ENCODE results near the gene DACH1.

Gene DACH1

DNA sequence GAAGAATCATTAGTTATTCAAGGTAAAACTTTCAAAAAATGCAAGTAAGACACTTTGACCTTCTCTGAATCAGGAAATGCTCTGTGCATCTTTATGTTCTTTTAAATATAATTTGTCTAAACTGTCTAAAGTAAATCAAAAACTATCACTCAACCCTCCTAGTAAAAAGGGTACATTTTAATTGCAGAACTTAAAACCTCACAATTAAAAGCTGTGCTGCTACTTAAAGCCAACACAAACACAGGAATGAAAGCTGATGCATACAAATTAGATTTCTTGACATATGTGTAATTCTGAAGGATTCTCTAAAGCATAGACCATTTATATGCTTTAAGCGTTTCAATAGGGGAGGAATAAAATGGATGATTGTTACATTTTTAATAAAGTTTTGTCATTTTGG, 58.3 kb downstream of the DACH1 start:
- no peak overlapping the region for H3K9ac ChIP-seq (ENCODE audit: low read length in 5 of 5)

DNA sequence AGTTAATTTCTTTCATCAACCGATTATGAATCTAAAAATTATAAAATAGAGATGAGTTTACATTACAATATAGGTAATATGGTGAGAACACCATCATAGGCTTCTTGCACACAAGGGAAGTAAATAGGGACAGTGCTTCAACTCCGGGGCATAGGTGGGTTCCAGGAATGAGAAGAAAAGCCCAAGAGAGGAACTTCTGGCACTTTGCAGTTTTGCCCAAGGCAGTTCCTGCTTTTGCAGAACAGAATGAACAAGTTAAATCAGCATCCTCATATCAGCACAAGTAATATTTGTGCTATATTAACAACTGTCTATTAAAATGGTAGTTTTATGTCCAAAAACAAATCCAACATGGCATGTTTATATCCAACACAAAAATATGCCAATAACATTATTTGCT, 60.1 kb downstream of the DACH1 start:
- H3K27me3 ChIP-seq (ENCODE audit: control insufficient read depth in 5 of 5, insufficient read depth in 4 of 5, low read length in 5 of 5), result no peaks in the 10 kb centered on the region
- no peak overlapping the region for H3K9ac ChIP-seq (ENCODE audit: low read length in 5 of 5)
- H3K27ac ChIP-seq (ENCODE audit: low read depth, low read length), result no peak overlapping the region
- no peaks in the 10 kb centered on the region for H3K9me3 ChIP-seq (ENCODE audit: control insufficient read depth in 5 of 5, low read length in 5 of 5)
- no peaks in the 10 kb centered on the region for H3K36me3 ChIP-seq (ENCODE audit: control insufficient read depth in 5 of 5, insufficient read depth in 5 of 5, low read length in 5 of 5)
- H3K4me3 ChIP-seq (ENCODE audit: low read depth in 1 of 5, low read length in 5 of 5), result no peak overlapping the region
- H3K4me1 ChIP-seq (ENCODE audit: control insufficient read depth in 5 of 5, insufficient read depth in 5 of 5, low read length in 5 of 5), result no peaks in the 10 kb centered on the region

More for the DNA sequence above, 58.3 kb downstream of the DACH1 start:
- Histone ChIP-seq H3K9me3 (ENCODE audit: control insufficient read depth in 5 of 5, low read length in 5 of 5) (no peaks in the 10 kb centered on the region), H3K27ac (ENCODE audit: low read depth, low read length) (no peak overlapping the region), H3K4me3 (ENCODE audit: low read depth in 1 of 5, low read length in 5 of 5) (no peak overlapping the region), H3K36me3 (ENCODE audit: control insufficient read depth in 5 of 5, insufficient read depth in 5 of 5, low read length in 5 of 5) (no peaks in the 10 kb centered on the region), H3K4me1 (ENCODE audit: control insufficient read depth in 5 of 5, insufficient read depth in 5 of 5, low read length in 5 of 5) (no peaks in the 10 kb centered on the region), H3K27me3 (ENCODE audit: control insufficient read depth in 5 of 5, insufficient read depth in 4 of 5, low read length in 5 of 5) (no peaks in the 10 kb centered on the region)

DNA sequence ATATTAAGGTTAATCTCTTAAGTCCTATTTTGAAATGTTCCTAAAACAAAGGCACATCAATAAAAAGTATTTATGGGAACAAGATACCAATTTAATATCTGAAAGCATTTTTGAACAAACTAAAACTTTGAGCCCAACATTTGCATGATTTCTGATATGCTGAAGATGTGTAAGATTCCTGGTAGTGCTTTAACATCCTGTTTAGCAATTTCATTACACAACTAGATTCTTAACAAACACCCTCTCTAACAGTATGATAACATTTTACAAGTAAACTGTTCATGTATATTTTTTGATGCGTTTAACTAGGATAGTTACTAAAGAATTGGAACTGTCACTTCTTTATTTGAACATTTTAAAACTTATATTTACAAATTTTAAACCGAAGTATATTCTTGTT, 63.9 kb downstream of the DACH1 start:
- Histone ChIP-seq H3K4me1 (ENCODE audit: control insufficient read depth in 5 of 5, insufficient read depth in 5 of 5, low read length in 5 of 5) (no peaks in the 10 kb centered on the region), H3K9me3 (ENCODE audit: control insufficient read depth in 5 of 5, low read length in 5 of 5) (no peaks in the 10 kb centered on the region), H3K9ac (ENCODE audit: low read length in 5 of 5) (no peak overlapping the region), H3K27me3 (ENCODE audit: control insufficient read depth in 5 of 5, insufficient read depth in 4 of 5, low read length in 5 of 5) (no peaks in the 10 kb centered on the region), H3K27ac (ENCODE audit: low read depth, low read length) (no peak overlapping the region), H3K36me3 (ENCODE audit: control insufficient read depth in 5 of 5, insufficient read depth in 5 of 5, low read length in 5 of 5) (no peaks in the 10 kb centered on the region), H3K4me3 (ENCODE audit: low read depth in 1 of 5, low read length in 5 of 5) (no peak overlapping the region)

DNA sequence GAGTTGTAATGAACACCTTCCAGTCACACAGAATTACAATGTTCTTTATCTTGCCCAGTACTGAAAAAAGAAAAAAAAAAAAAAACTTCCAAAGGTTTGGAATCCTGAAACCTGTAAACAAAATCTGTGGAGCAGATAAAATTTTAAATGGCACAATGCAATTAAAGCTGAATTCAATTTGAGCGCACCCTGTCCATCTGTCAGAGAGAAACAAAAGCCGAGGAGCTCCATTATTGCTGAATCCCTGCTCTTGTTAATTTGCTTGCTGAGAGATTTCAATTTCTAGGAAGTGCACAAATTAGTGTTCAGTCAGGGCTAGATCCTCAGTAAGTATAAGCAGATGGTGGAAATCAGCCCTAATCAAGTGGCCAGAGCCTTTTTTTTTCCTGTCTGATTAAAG, 65.2 kb downstream of the DACH1 start:
- H3K9ac ChIP-seq (ENCODE audit: low read length in 5 of 5), result no peak overlapping the region
- H3K36me3 ChIP-seq (ENCODE audit: control insufficient read depth in 5 of 5, insufficient read depth in 5 of 5, low read length in 5 of 5), result no peaks in the 10 kb centered on the region
- H3K9me3 ChIP-seq (ENCODE audit: control insufficient read depth in 5 of 5, low read length in 5 of 5), result no peaks in the 10 kb centered on the region
- no peaks in the 10 kb centered on the region for H3K27me3 ChIP-seq (ENCODE audit: control insufficient read depth in 5 of 5, insufficient read depth in 4 of 5, low read length in 5 of 5)
- no peaks in the 10 kb centered on the region for H3K4me1 ChIP-seq (ENCODE audit: control insufficient read depth in 5 of 5, insufficient read depth in 5 of 5, low read length in 5 of 5)
- H3K27ac ChIP-seq (ENCODE audit: low read depth, low read length), result no peak overlapping the region
- no peak overlapping the region for H3K4me3 ChIP-seq (ENCODE audit: low read depth in 1 of 5, low read length in 5 of 5)

DNA sequence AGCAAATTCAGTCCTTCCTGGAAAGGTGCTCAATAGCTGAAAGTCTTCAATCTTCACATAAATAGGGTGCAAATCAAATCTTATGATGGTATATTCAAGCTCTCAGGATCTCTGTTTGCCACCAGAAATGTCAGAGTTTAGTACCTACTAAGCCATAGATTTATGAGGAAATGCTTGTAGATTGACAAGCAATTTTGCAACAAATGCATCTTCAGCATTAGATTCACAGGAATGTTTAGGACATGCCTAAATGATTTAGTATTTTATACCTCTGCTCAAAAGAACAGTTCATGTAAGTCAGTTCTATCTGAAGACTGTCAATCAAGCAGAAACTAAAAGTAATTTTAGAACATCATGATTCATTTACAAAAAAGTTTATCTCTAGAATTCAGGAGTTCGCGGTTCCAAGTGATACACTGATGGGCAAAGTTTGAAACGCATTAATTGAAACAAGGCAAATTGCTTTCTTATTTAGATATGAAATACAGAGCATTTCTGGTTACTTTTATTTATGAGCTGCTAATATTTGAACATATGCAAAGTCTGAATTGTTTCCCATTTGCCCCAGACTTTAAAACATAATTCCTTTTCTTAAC, 65.7 kb downstream of the DACH1 start:
- no peak overlapping the region for H3K27ac ChIP-seq (ENCODE audit: low read depth, low read length)
- H3K4me1 ChIP-seq (ENCODE audit: control insufficient read depth in 5 of 5, insufficient read depth in 5 of 5, low read length in 5 of 5), result no peaks in the 10 kb centered on the region
- H3K36me3 ChIP-seq (ENCODE audit: control insufficient read depth in 5 of 5, insufficient read depth in 5 of 5, low read length in 5 of 5), result no peaks in the 10 kb centered on the region
- no peak overlapping the region for H3K4me3 ChIP-seq (ENCODE audit: low read depth in 1 of 5, low read length in 5 of 5)
- H3K27me3 ChIP-seq (ENCODE audit: control insufficient read depth in 5 of 5, insufficient read depth in 4 of 5, low read length in 5 of 5), result no peaks in the 10 kb centered on the region
- H3K9ac ChIP-seq (ENCODE audit: low read length in 5 of 5), result no peak overlapping the region
- no peaks in the 10 kb centered on the region for H3K9me3 ChIP-seq (ENCODE audit: control insufficient read depth in 5 of 5, low read length in 5 of 5)

DNA sequence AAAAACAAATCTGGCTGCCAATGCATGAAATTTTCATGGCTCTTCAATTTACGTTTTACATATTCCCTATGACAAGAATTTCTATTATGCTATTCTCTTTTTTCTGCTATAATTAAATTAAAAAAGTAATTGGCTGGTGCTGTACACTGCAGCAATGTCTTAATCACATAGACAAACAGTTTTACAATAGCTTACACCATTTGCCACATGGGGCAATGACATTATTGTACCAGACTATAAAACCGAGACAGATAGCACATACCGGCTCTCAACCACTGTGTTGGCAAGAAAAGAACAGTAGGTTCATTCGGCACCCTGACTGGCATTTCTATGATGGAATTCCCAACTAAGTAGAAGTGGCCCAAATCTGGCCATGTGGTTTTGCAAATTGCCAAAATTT, 67.7 kb downstream of the DACH1 start:
- Histone ChIP-seq H3K9ac (ENCODE audit: low read length in 5 of 5) (no peak overlapping the region), H3K4me3 (ENCODE audit: low read depth in 1 of 5, low read length in 5 of 5) (no peak overlapping the region), H3K36me3 (ENCODE audit: control insufficient read depth in 5 of 5, insufficient read depth in 5 of 5, low read length in 5 of 5) (no peaks in the 10 kb centered on the region), H3K9me3 (ENCODE audit: control insufficient read depth in 5 of 5, low read length in 5 of 5) (no peaks in the 10 kb centered on the region), H3K27me3 (ENCODE audit: control insufficient read depth in 5 of 5, insufficient read depth in 4 of 5, low read length in 5 of 5) (no peaks in the 10 kb centered on the region), H3K27ac (ENCODE audit: low read depth, low read length) (no peak overlapping the region), H3K4me1 (ENCODE audit: control insufficient read depth in 5 of 5, insufficient read depth in 5 of 5, low read length in 5 of 5) (no peaks in the 10 kb centered on the region)

DNA sequence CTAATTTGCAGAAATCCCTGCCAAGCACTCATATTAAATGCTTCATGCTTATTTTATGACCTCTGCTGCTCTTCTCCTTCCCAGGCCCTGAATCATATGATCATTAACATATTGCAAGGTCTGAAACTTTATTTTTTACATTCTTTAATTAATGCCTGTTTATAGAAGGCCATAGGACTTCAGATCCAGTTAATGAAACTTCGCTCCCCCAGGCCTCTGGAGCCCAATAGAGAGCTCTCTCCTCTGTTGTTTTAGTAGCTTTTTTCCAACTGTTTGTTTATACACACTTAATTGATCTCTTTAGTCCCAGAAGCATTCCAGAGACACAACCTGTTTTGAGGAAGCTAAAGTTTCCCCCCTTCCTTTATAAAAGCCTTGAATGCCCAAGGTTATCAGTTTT, 68.3 kb downstream of the DACH1 start:
- no peak overlapping the region for H3K9ac ChIP-seq (ENCODE audit: low read length in 5 of 5)
- no peaks in the 10 kb centered on the region for H3K9me3 ChIP-seq (ENCODE audit: control insufficient read depth in 5 of 5, low read length in 5 of 5)
- H3K27ac ChIP-seq (ENCODE audit: low read depth, low read length), result no peak overlapping the region

DNA sequence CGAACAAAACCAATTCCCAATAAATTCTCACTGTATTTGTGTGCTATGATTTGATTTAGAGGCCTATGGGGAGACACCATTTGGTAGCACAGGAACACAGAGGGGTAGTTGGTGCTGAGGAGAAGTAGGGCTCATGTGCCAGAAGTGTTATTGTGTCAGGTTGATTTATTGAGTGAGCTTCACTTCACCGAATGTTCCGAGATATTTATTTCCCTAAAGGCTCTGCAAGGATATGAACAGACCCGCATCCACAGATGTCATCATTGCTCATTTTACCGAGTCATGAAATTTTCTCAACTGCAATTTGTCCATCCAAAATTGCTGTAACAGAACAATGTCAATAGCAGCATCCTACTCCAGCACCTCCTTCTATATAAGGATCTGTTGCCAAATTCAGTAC, 69.5 kb downstream of the DACH1 start:
- Histone ChIP-seq H3K4me3 (ENCODE audit: low read depth in 1 of 5, low read length in 5 of 5) (no peak overlapping the region), H3K9me3 (ENCODE audit: control insufficient read depth in 5 of 5, low read length in 5 of 5) (no peaks in the 10 kb centered on the region), H3K27ac (ENCODE audit: low read depth, low read length) (no peak overlapping the region), H3K27me3 (ENCODE audit: control insufficient read depth in 5 of 5, insufficient read depth in 4 of 5, low read length in 5 of 5) (no peaks in the 10 kb centered on the region), H3K9ac (ENCODE audit: low read length in 5 of 5) (no peak overlapping the region), H3K4me1 (ENCODE audit: control insufficient read depth in 5 of 5, insufficient read depth in 5 of 5, low read length in 5 of 5) (no peaks in the 10 kb centered on the region), H3K36me3 (ENCODE audit: control insufficient read depth in 5 of 5, insufficient read depth in 5 of 5, low read length in 5 of 5) (no peaks in the 10 kb centered on the region)

More for the DNA sequence above, 68.3 kb downstream of the DACH1 start:
- Histone ChIP-seq H3K36me3 (ENCODE audit: control insufficient read depth in 5 of 5, insufficient read depth in 5 of 5, low read length in 5 of 5) (no peaks in the 10 kb centered on the region), H3K4me1 (ENCODE audit: control insufficient read depth in 5 of 5, insufficient read depth in 5 of 5, low read length in 5 of 5) (no peaks in the 10 kb centered on the region), H3K27me3 (ENCODE audit: control insufficient read depth in 5 of 5, insufficient read depth in 4 of 5, low read length in 5 of 5) (no peaks in the 10 kb centered on the region), H3K4me3 (ENCODE audit: low read depth in 1 of 5, low read length in 5 of 5) (no peak overlapping the region)

DNA sequence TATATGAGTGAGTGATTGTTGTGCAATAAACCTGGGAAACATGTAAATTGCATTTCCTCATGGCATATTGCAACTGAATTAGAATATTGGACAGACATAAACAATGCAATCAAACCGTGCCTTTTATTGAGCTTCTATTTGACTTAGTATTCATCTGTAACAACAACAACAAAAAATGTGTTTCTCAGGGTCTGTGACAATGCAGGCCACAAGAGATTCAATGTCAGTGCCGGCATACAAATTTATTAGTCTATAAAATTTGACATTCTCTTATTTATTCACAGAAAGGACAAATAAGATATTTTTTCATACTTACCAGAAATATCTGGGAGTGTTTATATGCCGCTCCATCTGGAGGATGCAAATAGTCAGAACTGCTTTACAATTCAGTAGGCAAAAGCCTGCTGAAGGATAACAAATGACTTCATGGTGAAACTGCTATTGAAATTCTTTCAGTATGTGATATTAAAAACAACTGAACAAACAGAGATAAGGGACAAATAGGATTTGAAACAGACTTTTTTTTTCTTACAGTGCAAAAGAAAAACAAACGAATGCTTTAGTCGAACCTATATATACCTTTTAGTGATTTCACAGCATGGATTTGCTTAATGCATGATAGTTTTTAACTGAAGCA, 77.2 kb downstream of the DACH1 start:
- H3K9ac ChIP-seq (ENCODE audit: low read length in 5 of 5), result no peak overlapping the region
- no peaks in the 10 kb centered on the region for H3K36me3 ChIP-seq (ENCODE audit: control insufficient read depth in 5 of 5, insufficient read depth in 5 of 5, low read length in 5 of 5)
- H3K9me3 ChIP-seq (ENCODE audit: control insufficient read depth in 5 of 5, low read length in 5 of 5), result no peaks in the 10 kb centered on the region
- H3K27ac ChIP-seq (ENCODE audit: low read depth, low read length), result no peak overlapping the region
- no peaks in the 10 kb centered on the region for H3K4me1 ChIP-seq (ENCODE audit: control insufficient read depth in 5 of 5, insufficient read depth in 5 of 5, low read length in 5 of 5)
- no peak overlapping the region for H3K4me3 ChIP-seq (ENCODE audit: low read depth in 1 of 5, low read length in 5 of 5)
- H3K27me3 ChIP-seq (ENCODE audit: control insufficient read depth in 5 of 5, insufficient read depth in 4 of 5, low read length in 5 of 5), result no peaks in the 10 kb centered on the region

DNA sequence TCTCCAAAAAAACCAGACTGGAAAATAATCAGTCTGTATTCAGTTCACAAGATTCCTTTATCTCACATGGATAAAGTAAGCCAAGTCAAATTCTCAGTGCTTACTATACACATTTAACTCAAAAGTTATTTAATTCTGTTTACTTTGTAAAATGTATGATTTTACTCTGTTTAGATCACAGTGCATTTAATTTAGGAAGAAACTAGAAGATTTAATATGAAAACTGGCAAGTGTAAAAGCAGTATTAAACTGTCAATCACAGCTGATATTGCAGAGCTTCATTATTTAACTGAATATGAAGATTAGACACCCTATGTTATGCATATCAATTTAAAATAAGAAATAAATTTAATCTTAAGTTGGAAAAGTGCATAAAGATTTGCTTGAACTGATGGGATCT, 78.0 kb downstream of the DACH1 start:
- Histone ChIP-seq H3K36me3 (ENCODE audit: control insufficient read depth in 5 of 5, insufficient read depth in 5 of 5, low read length in 5 of 5) (no peaks in the 10 kb centered on the region), H3K27me3 (ENCODE audit: control insufficient read depth in 5 of 5, insufficient read depth in 4 of 5, low read length in 5 of 5) (no peaks in the 10 kb centered on the region), H3K9me3 (ENCODE audit: control insufficient read depth in 5 of 5, low read length in 5 of 5) (no peaks in the 10 kb centered on the region), H3K9ac (ENCODE audit: low read length in 5 of 5) (no peak overlapping the region), H3K4me3 (ENCODE audit: low read depth in 1 of 5, low read length in 5 of 5) (no peak overlapping the region), H3K4me1 (ENCODE audit: control insufficient read depth in 5 of 5, insufficient read depth in 5 of 5, low read length in 5 of 5) (no peaks in the 10 kb centered on the region), H3K27ac (ENCODE audit: low read depth, low read length) (no peak overlapping the region)
